GM19193 (cell line): ENCODE results near the gene NTS.

Experiments used
- POLR2A ChIP-seq: IDR thresholded peaks from 4 replicates; pipeline ENCODE4 v1.6.1; 2011; ENCODE audit not compliant: insufficient read depth, insufficient read length; ENCODE audit errors: extremely low read depth

The NTS gene

GRCh38 chr12:85874031-85874461 lies at the start of gene NTS:
NTS (plus strand) TSS chr12:85874295; CDS start chr12:85874404, 109 bp downstream.
- TF ChIP-seq POLR2A: no peak

GRCh38 chr12:85825746-85826145 lies 48.3 kb upstream of the NTS start:
- TF ChIP-seq POLR2A: no peak

GRCh38 chr12:85828576-85828975 lies 45.5 kb upstream of the NTS start:
- no peak for TF ChIP-seq POLR2A

- no peak for TF ChIP-seq POLR2A
Observed at GRCh38 chr12:85829391-85829790, 44.7 kb upstream of the NTS start.

GRCh38 chr12:85831327-85831990 lies 42.6 kb upstream of the NTS start:
- TF ChIP-seq POLR2A: no peak

GRCh38 chr12:85833579-85833978 lies 40.5 kb upstream of the NTS start:
- no peak for TF ChIP-seq POLR2A

GRCh38 chr12:85834378-85834777 lies 39.7 kb upstream of the NTS start:
- no peak for TF ChIP-seq POLR2A

- TF ChIP-seq POLR2A: no peak
Observed at GRCh38 chr12:85835426-85836196, 38.5 kb upstream of the NTS start.

GRCh38 chr12:85836197-85837090 lies 37.7 kb upstream of the NTS start, which contains the start of gene RASSF9:
RASSF9 (minus strand) TSS chr12:85836409; CDS start chr12:85836201, 208 bp downstream.
- TF ChIP-seq POLR2A: no peak

GRCh38 chr12:85843606-85844310 lies 30.3 kb upstream of the NTS start:
- TF ChIP-seq POLR2A: no peak

GRCh38 chr12:85849344-85849743 lies 24.8 kb upstream of the NTS start:
- TF ChIP-seq POLR2A: no peak

- no peak for TF ChIP-seq POLR2A
Observed at GRCh38 chr12:85855305-85855704, 18.8 kb upstream of the NTS start.

- no peak for TF ChIP-seq POLR2A
Observed at GRCh38 chr12:85856966-85857365, 17.1 kb upstream of the NTS start.

- TF ChIP-seq POLR2A: no peak
Observed at GRCh38 chr12:85865890-85866289, 8.2 kb upstream of the NTS start.

GRCh38 chr12:85866986-85867776 lies 6.9 kb upstream of the NTS start:
- no peak for TF ChIP-seq POLR2A
